ENCODE measurements around the gene WDR33. TPM values are rescaled to one million over a fixed set of nuclear protein-coding genes. Genes with fewer than 3 reads are reported as not detected.

WDR33 gene
- total and polyA plus RNA-seq, 2 of the 13 experiments (the other 11 are each of a cell fraction or from before 2014, with no cell fraction given), result 54.9 to 78.2 TPM

GRCh38 chr2:127790694-127791529 lies 20.1 kb downstream of the WDR33 start:
- 96% methylated on average over 8 of the region's 8 CpGs for WGBS (ENCODE audit: low lambda C conversion rate)
- Histone ChIP-seq H3K27me3 (ENCODE audit: control insufficient read depth in 1 of 2, insufficient read depth in 2 of 2, low read length in 2 of 2) (no peaks in the 10 kb centered on the region), H3K4me3 (replicated peaks in 1 of 3; ENCODE audit: insufficient read depth in 1 of 3, low read depth in 2 of 3, low read length in 3 of 3) (no peak overlapping the region), H3K4me1 (ENCODE audit: insufficient read depth, low read length) (peaks cover 17% of the 10 kb centered on the region), H3K9ac (ENCODE audit: insufficient read depth, low read depth, low read length) (no peak overlapping the region), H3K9me3 (ENCODE audit: low read length) (no peaks in the 10 kb centered on the region), H2AFZ (ENCODE audit: low read length) (no peak overlapping the region), H4K20me1 (ENCODE audit: insufficient read depth, low read length) (peaks cover 58% of the 10 kb centered on the region), H3K4me2 (ENCODE audit: low read depth, low read length) (no peak overlapping the region), H3K36me3 (replicated peaks in 1 of 2; ENCODE audit: control insufficient read depth in 1 of 2, insufficient read depth in 2 of 2, low read length in 2 of 2) (peaks cover 4 to 25% of the 10 kb centered on the region in 2 experiments; a peak in 2 of 5 replicates), H3K27ac (ENCODE audit: extremely low read length, insufficient read depth, low read length) (no peak overlapping the region), H3K79me2 (ENCODE audit: insufficient read depth, low read length) (peaks cover 68% of the 10 kb centered on the region)
- intact Hi-C loops (cut with micrococcal nuclease; ENCODE audit: unreplicated experiment) (no loop called here), in situ Hi-C loops (cut with HindIII; ENCODE audit: extremely low pct_ligation_motif_present, low pct_unique_long_range_greater_than_20kb) (no loop called here)
- ATAC-seq (no peak), FAIRE-seq (no peak), DNase-seq (ENCODE audit: low spot score) (no peak)
- no TSS peak for BruUV-seq (replicated peaks)
- ChIA-PET POLR2A (no interaction called here), CTCF (ENCODE audit: low intra/inter-chr PET ratio, low total read pairs) (no interaction called here)
- TF ChIP-seq, protein P1, sequence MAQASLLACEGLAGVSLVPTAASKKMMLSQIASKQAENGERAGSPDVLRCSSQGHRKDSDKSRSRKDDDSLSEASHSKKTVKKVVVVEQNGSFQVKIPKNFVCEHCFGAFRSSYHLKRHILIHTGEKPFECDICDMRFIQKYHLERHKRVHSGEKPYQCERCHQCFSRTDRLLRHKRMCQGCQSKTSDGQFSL (CRISPR knock-in tag; IDR thresholded peaks at IDR 0.05), result no peak
- no peak for TF ChIP-seq ZNF235 (CRISPR knock-in tag; IDR thresholded peaks at IDR 0.05; ENCODE audit: borderline replicate concordance)
- peak; percentile 32 for TF ChIP-seq RBM22 (optimal IDR thresholded peaks at IDR 0.05; ENCODE audit: low read length)
- no peak for TF ChIP-seq RXRA (CRISPR knock-in tag; IDR thresholded peaks at IDR 0.05)
- TF ChIP-seq, protein P2, sequence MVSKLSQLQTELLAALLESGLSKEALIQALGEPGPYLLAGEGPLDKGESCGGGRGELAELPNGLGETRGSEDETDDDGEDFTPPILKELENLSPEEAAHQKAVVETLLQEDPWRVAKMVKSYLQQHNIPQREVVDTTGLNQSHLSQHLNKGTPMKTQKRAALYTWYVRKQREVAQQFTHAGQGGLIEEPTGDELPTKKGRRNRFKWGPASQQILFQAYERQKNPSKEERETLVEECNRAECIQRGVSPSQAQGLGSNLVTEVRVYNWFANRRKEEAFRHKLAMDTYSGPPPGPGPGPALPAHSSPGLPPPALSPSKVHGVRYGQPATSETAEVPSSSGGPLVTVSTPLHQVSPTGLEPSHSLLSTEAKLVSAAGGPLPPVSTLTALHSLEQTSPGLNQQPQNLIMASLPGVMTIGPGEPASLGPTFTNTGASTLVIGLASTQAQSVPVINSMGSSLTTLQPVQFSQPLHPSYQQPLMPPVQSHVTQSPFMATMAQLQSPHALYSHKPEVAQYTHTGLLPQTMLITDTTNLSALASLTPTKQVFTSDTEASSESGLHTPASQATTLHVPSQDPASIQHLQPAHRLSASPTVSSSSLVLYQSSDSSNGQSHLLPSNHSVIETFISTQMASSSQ (IDR thresholded peaks at IDR 0.05; ENCODE audit: low read depth), result no peak
- TF ChIP-seq, protein P2 (CRISPR knock-in tag; IDR thresholded peaks at IDR 0.05; ENCODE audit: borderline replicate concordance), result no peak
- TF ChIP-seq HNF4G (IDR thresholded peaks at IDR 0.05; ENCODE audit: borderline replicate concordance, low read depth, low read length), result no peak
- no peak for TF ChIP-seq HNF4G (CRISPR knock-in tag; IDR thresholded peaks at IDR 0.05; ENCODE audit: borderline replicate concordance, low read depth)
- TF ChIP-seq MAFK (conservative IDR thresholded peaks at IDR 0.05 in 1 of 2, IDR thresholded peaks at IDR 0.05 in 1 of 2; ENCODE audit: low read length in 2 of 2), result peak; percentile 76 to 86
- peak; percentile 83 for TF ChIP-seq MAFF (IDR thresholded peaks at IDR 0.05; ENCODE audit: low read depth, low read length)
- TF ChIP-seq HNRNPK (IDR thresholded peaks at IDR 0.05; ENCODE audit: low read depth, low read length, poor library complexity, severe bottlenecking), result peak; percentile 39
- TF ChIP-seq, protein P3, sequence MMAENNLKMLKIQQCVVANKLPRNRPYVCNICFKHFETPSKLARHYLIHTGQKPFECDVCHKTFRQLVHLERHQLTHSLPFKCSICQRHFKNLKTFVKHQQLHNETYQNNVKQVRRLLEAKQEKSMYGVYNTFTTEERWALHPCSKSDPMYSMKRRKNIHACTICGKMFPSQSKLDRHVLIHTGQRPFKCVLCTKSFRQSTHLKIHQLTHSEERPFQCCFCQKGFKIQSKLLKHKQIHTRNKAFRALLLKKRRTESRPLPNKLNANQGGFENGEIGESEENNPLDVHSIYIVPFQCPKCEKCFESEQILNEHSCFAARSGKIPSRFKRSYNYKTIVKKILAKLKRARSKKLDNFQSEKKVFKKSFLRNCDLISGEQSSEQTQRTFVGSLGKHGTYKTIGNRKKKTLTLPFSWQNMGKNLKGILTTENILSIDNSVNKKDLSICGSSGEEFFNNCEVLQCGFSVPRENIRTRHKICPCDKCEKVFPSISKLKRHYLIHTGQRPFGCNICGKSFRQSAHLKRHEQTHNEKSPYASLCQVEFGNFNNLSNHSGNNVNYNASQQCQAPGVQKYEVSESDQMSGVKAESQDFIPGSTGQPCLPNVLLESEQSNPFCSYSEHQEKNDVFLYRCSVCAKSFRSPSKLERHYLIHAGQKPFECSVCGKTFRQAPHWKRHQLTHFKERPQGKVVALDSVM (CRISPR knock-in tag; IDR thresholded peaks at IDR 0.05), result 0 out of 2 replicates have a peak, but pooled peaks have one; percentile 48
